ENCODE measurements around the gene RAPGEF1.
"Not testable (repeated sequence)": the region's sequence is repeated elsewhere in the genome, so short reads cannot be mapped to it uniquely, and the experiment has no call there.

RAPGEF1 gene, protein sequence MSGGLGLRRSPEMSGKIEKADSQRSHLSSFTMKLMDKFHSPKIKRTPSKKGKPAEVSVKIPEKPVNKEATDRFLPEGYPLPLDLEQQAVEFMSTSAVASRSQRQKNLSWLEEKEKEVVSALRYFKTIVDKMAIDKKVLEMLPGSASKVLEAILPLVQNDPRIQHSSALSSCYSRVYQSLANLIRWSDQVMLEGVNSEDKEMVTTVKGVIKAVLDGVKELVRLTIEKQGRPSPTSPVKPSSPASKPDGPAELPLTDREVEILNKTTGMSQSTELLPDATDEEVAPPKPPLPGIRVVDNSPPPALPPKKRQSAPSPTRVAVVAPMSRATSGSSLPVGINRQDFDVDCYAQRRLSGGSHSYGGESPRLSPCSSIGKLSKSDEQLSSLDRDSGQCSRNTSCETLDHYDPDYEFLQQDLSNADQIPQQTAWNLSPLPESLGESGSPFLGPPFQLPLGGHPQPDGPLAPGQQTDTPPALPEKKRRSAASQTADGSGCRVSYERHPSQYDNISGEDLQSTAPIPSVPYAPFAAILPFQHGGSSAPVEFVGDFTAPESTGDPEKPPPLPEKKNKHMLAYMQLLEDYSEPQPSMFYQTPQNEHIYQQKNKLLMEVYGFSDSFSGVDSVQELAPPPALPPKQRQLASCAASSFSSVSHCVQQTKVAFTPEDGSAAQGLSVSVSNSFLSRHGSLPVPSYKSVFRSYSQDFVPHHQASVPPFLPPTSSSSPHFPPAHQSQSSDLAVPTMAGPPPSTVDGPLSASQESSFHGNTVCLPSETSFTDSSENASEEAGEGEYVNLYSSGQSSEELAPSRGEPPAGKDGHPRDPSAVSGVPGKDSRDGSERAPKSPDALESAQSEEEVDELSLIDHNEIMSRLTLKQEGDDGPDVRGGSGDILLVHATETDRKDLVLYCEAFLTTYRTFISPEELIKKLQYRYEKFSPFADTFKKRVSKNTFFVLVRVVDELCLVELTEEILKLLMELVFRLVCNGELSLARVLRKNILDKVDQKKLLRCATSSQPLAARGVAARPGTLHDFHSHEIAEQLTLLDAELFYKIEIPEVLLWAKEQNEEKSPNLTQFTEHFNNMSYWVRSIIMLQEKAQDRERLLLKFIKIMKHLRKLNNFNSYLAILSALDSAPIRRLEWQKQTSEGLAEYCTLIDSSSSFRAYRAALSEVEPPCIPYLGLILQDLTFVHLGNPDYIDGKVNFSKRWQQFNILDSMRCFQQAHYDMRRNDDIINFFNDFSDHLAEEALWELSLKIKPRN (N-terminal part only)

DNA sequence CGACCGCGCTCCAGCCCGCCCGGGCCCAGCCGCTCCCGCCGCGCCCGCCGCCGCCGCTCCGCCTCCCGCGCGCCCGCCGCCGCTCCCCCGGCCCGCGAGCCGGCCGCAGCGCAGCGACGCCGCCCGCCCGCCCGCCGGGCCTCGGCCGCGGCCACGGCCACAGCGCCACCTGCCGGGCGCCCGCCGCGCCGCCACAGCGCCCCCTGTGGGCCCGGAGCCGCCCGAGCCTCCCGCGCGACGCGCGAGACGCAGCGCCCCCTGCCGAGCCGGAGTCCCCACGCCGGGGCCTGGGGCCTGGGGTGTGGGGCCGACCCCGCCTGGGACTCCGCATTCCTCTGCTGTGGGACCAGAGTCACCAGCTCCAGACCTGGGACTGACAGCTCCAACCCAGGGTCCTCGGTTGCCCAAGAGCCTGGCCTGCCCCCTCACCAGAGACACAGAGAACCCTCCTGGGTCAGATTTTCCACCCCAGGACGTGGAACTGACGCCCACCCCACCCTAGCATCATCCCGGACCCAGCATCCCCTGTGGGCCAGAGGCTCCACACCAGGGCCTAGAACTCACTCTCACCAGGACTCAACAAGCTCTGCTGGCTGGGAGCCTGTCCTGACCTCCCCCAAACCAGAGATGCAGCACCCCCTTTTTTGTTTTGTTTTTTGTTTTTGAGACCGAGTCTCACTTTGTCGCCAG is at the start of gene RAPGEF1:
Gene RAPGEF1 (minus strand): TSS at position 118 of the 690 bp plus-strand sequence. CDS start 246 bp downstream, outside the sequence.
- no peak for DNase-seq

DNA sequence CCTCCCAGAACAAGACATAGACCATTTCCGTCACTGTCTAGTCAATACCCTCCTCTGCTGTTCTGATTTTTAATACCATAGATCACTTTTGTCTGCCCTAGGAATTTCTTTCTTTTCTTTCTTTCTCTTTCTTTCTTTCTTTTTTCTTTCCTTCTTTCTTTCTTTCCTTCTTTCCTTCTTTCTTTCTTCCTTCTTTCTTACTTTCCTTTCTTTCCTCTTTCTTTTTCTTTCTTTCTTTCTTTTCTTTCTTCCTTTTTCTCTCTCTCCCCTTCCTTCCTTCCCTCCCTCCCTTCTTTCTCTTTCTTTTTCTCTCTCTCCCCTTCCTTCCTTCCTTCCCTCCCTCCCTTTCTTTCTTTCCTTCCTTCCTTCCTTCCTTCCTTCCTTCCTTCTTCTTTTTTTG is 49.0 kb upstream of the RAPGEF1 start:
- no peak for DNase-seq

DNA sequence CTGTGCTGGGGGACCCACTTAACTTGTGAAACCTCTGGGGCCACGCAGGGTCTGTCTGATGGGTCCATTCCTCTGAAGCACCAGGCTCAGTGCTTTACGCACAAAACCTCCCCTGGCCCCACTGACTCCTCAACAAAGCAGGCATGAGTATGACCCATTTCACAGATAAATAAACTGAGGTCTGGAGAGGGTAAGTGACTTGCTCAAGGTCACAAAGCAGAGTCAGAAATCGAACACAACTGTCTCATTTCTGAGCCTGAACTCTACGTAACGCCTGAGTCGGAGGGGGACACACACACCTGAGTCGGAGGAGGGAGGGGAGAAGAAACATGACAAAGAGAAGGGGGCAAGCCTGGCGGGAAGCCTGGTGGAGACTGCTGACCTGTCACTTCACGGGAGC is 48.0 kb upstream of the RAPGEF1 start:
- no peak for DNase-seq

DNA sequence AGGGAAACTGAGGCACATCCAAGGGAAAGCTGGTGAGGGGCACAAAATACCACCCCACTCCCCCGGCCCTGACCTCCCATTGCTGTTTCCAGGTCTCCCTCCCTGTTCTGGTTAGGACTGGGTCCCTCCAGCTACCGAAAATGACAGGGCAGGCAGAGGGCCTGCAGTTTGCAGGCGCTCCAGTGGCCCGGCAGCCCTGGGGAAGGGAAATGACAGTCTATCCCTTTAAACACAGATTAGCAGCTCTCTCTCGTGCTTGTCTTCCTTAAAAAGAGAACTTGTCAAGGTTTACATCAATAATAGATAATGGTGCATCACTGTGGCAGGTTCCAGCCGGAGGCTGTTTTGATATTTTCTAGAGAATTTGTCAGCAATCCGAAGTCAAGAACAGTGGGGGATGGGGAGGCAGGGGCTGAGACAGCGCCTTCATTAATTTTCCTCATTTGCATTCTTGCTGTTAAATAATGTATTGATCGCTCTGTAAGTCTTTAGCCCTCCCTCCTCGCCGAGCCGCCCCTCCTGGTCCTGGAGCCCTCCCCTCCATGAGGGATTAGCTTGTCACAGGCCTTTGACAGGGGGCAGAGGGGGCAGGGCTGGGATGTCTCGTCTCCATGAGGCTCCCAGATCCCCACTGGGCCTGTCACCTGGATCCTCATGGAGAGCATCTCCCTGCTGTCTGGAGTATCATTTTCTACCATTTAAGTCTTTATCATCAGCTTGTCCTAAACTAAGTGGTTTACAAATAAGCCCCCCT is 45.0 kb upstream of the RAPGEF1 start:
- no peak for DNase-seq

DNA sequence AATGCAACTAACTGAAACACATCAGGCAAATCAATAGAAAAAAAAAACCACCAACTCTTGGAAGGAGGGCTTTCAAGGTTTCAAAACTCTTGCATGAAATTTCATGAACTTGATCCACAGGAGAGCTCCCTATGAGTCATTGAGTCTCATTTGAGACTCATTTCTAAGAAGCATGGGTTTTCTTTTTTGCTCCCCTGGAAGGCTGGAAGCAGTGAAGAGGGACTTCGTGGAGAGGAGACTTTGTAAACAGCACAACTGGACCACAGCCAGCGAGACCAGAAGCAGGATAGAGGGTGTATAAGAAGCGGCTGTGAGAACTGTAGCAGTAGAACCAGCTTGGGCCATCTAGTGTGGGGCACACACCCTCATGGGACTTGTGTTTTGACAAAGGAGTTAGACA is 41.2 kb upstream of the RAPGEF1 start:
- no peak for DNase-seq

DNA sequence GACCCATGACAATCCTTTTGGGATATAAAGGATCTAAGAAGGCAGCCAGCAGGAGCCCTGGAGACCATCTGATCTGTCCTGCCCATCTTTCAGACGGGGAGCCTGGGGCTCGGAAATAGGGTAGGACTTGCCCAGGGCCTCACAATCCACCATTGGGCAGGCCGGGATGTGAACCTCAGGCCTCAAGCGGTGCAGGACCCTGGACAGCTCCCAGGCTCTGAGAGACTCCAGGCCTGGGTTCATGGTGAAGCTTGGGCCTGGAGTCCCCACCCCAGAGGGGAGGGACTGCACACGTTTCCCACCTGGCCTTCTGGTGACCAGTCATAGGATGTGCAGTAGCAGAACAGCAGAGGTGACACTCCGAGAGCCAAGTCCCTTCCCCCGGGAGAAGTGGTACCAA is 36.6 kb upstream of the RAPGEF1 start:
- DNase-seq = no peak

DNA sequence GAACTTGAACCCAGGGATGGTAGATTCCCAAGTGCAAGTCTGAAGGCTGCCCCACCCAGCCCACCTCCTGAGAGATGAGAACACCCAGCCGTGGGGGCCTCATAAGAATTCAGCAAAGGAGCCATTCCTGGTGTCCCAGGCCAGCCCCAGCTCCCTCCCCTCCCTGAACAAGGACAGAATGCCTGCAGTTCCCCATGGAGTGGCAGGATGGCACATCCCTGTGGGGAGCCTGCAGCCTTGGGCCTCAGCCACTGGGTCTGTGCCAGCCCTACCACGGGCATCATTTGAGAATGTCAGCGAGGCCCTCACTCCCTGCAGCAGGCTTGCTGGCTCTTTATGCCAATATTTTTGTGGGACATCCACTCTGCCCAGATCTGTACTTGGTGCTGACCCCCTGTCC is 36.2 kb upstream of the RAPGEF1 start:
- DNase-seq = no peak

DNA sequence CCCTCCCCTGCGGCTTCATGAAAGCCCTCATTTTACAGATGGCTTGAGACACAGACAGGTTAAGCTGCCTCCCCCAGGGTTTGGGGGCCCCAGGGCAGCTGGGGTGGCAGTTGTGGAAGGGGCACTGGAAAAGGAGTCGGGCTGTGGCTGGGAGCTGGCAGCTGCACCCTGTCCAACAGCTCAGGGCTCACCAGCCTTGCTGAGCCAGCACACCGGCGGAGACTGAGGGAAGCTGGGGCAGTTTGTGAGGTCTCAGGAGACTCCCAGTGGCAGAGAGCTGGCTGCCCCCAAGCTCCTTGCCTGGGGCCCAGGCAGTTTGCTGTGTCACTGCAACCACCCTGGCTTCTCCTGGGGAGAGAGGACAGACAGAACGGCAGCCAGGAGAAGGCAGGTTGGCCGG is 34.8 kb upstream of the RAPGEF1 start:
- no peak for DNase-seq

DNA sequence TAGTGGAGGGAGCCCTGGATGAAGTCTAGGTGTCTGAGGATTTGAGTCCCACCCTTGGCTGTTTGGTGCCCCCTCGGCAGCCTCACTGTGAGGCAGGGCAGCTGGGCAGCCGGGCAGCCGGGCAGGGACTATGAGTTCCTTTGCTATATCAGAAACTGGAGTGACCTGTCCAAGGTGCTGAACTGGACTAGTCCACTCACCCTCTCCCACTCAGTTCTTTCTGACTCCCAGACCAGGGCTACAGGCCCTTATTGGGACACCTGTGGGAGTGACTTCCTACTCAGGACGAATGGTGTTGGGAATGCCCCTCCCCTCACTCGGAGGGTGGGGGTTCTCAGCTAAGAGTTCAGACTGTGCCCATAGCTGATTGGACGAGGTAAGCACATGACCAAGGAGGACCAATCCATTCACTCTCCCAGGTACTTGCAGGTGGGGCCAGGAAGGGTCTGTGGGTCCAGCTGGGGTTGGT is 34.1 kb upstream of the RAPGEF1 start:
- no peak for DNase-seq

DNA sequence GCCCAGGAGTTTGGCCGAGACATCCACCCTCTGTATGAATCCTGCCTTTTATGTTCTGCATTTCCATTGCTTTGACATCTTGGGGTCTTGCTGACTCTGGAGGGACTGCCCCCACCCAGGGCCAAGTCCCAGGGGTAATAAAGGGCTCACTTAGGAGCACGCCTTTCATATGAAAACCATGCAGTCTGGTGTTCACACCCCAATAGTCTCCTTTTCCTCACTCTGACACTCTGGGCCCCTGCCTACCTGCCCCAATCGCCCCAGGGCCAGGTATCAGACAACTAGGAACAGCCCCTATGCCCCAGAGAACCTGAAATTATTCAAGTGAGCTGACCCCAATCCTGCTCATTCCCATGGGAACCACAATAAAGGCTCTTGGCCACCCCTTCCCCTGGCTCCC is 33.1 kb upstream of the RAPGEF1 start:
- no peak for DNase-seq

DNA sequence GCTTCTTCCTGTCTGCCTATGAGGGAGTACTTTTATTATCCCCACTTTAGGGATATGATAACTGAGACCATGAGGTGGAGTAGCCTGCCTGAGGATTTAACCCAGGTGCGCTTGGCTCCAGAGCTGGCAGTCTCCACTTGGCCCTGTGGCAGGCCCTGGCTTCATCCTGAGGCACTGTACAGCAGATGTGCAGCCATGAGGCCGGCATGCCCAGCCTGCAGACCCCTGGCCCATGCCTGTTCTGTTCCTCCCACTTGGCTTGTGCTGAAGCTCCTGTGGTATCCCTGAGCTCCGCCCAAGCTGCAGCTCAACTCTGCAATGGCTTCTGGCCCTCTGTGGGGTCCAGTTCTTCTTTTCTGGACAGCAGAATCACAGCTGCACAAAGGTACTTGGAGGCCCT is 31.8 kb upstream of the RAPGEF1 start:
- no peak for DNase-seq

DNA sequence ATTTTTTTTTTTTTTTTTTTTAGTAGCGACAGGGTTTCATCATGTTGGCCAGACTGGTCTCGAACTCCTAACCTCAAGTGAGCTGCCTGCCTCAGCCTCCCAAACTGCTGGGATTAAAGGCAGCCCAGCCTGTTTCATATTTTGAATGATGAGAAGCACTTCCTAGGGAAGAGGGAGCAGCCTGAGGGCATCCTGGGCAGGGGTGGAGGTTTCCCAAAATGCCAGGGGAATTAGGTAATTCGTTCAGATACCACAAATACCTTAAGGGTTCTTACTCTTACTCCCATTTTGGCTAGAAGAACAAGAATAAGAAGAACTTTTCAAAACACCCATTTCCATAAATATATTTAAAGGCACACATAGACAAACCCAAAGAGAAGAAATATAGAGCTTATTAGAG is 29.5 kb upstream of the RAPGEF1 start:
- no peak for DNase-seq

DNA sequence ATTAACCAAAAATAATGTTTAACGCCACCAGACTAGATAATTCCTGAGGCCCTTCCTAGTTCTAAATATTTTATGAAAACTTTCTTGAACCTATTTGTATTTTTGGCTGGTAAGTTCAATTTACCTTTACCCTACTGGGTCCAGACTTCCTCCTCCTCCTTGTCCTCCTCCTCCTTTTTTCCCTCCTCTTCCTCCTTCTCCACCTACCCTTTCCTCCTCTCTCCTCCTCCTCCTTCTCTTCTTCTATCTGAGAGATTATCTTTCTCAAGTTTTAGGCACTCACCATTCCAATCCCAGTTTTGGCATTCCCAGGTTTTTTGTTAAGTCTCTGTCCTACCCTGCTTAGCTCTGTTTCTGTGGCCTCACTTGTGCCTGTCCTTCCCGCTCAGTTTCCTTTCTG is 24.7 kb upstream of the RAPGEF1 start:
- no peak for DNase-seq

DNA sequence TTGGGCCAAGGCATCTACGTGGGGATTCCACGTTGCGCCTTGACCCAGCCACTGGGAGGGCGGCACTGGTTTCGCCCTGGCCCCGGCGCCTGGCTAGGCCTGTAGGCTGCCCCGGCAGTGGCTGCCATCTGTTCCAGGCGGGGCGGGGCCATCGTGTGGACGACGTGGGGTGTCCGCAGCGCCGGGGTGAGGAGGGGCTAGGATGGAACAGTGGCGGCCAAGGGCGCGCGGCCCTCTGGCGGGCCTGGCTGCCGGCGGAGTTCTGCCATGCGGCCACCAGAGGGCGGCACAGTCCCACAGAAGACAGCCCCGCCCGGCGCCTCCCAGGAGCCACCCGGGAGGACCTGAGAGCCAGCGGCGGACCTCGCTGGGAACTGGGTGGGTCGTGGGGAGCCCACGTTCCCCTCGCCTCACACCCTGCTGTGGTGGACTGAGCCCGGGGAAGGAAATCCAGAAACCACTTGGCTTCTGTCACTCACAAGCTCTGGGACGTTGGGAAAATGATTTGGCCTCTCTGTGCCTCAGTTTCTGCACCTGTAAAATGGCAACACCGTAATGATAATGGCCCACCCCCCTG is 22.6 kb upstream of the RAPGEF1 start:
- DNase-seq = peak; percentile 27

DNA sequence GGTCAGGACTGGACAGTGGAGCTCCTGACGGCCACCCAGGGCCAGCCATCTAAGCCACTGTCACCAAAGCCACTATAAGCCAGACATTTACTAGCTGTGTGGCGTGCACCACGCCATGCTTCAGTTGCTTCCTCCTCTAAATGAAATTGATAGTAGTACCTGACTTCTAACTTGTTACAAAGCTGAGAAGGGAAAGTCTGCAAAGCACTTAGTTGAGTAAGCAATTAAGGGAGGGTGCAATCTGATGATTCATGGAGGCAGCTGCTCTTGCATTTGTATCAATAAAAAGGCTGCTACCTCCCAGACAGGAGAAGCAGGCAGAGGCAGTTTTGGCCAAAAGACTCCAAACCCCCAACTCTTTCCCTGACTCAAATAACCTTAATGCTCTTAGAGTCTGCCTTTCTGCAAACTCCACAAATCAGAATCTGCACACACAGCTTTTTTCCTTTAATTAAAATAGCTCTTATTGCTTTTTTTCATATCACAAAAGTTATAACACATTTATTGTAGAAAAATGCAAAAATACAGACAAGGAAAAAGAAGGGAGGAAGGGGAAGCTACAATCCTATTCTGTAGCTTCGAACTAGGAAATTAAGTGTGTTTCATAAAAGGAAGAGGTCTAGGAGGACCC is 19.3 kb upstream of the RAPGEF1 start:
- no peak for DNase-seq

DNA sequence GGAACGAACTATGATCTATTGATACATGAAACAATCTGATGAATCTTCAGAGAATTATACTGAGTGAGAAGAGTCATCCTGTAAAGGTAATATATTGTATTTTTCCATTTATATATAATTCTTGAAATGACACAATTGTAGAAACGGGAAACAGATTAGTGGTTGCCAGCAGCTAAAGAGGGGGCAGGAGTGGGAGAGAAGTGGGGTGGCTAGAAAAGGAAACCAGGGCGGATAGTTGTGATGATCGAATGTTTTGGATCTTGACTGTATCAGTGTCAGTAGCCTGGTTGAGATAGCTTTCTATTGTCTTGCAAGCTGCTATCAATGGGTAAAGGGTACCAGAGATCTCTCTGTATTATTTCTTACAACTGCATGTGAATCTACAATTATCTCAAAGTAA is 17.7 kb upstream of the RAPGEF1 start:
- no peak for DNase-seq

DNA sequence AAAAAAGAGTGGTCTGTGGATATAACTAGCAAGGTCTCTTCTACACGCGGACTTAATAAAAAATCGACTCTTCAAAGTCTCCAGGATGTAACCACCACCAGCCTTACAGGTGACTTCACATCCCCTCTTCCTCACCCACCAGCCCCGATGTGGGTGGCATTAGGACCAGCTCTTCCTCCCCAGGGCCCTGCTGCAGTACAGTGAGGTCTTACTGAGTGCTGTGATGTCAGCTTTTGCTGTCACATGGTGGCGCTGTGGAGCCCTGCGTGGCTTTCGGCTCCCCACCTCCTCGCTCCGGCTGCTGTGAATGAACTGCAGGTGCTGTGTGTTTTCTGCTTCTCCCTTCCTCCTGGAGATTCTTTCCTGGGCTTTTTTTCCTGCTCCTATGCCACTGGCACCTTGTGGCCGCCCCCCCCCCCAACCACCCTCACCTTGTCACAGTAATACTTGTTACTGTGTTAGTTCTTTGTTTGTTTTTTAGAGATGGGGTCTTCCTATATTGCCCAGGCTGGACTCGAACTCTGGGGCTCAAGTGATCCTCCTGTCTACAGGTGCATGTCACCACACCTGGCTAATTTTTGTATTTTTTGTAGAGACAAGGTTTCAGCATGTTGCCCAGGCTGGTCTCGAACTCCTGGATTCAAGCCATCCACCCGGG is 15.8 kb upstream of the RAPGEF1 start:
- DNase-seq = peak; percentile 58

DNA sequence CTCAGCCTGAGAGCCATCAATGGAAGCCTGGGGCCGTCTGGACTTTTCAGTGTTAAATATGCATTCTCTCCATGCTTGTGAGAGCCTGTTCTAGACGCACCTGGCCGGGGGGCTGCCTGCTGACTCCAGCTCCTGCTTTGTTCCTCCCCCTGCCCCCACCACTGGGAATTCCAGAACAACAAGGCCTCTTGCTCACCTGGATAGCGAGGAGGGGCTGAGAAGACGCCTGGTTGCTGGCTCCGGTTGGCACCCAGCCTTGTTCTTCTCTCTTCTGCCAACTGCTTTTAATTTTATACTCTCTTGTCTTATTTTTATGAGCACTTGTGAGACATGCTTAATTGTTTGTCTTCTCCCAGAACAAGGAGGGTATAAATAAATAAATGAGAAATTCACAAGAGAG is 15.0 kb upstream of the RAPGEF1 start:
- DNase-seq = no peak

DNA sequence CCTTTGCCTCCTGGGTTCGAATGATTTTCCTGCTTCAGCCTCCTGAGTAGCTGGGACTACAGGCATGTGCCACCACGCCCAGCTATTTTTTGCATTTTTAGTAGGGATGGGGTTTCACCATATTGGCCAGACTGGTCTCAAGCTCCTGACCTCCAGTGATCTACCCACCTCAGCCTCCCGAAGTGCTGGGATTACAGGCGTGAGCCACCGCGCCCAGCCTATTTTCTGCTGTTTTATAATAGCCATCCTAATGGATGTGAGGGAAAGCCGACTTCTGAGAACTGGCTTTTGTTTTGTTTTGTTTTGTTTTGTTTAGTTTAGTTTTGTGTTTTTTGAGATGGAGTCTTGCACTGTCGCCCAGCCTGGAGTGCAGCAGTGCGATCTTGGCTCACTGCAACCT is 13.9 kb upstream of the RAPGEF1 start:
- DNase-seq = not testable (repeated sequence)

DNA sequence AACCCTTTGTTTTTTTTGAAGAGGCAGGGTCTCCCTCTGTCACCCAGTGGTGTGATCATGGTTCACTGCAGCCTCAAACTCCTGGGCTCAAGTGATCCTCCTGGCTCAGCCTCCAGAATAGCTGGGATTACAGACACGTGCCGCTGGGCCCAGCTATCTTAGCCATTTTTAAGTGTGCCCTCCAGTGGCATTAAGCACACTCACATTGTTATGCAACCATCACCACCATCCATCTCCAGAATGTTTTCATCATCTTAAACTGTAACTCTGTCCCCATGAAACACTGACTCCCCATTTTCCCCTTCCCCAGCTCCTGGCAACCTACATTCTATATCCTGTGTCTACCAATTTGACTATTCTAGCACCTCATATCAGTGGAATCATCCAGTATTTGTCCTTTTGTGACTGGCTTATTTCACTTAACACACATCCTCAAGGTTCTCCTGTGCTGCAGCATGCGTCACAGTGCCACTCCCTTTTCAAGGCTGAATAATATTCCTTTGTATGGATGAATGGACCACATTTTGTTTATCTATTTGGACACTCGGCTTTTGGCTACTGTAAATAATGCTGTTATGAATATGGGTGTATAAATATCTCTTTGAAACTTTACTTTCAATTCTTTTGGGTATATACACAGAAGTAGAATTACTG is 12.5 kb upstream of the RAPGEF1 start:
- no peak for DNase-seq

Data from NCI-H526 treated with DMSO at 0.1 percent for 48 hours (cell line).